ENCODE results near the gene VDR. TPM values are rescaled to one million over a fixed set of nuclear protein-coding genes. Genes with fewer than 3 reads are reported as not detected.
"Not testable (repeated sequence)": the region's sequence is repeated elsewhere in the genome, so short reads cannot be mapped to it uniquely, and the experiment has no call there.

VDR gene
- total RNA-seq, 2 donors from 2014 or later: 12.0 to 23.0 TPM

DNA sequence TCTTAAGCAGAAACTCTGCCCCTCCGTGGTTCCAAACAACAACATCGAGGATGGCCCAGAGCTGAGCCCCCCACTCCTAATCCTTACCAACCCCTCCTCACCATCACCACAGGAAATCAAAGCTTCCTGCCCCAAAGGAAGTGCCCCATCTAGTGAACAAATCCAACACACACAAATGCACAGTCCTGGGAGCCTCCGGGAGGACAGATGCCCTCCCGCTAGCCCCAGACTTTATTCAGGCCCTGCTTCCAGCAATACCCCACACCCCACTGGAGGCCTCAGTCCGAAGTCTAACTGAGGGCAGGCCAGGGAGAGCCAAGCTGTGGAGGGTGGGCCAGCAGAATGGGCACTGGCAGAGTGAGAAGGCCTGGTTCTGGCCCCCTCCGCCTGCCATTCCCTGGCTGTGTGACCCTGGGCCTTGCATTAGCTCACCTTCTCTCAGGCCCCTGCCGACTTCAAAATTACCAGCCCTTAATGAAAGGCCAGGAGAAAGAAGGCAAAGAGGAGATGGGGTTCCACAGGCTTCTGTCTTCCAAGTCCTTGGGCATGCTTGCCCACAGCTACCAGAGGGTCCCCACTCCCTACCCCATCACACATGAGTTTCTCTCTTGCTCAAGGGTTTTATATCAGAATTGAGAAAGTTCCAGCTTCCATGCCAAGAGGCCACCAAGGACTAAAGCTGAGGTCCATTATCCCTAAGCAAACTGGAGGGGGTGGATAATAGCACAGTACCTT, 87.4 kb downstream of the VDR start:
- peaks cover 5% of the 10 kb centered on the region for H3K36me3 Mint-ChIP-seq
- H3K4me3 Mint-ChIP-seq: peak overlapping the region; percentile 90
- H3K4me1 Mint-ChIP-seq (ENCODE audit: low read depth in 2 of 2): peaks cover 67 to 73% of the 10 kb centered on the region in 2 donors
- H3K9me3 Mint-ChIP-seq: peaks cover 4% of the 10 kb centered on the region
- peak overlapping the region; percentile 94 to 100 for H3K27ac Mint-ChIP-seq
- H3K27me3 Mint-ChIP-seq: no peaks in the 10 kb centered on the region
- DNase-seq (ENCODE audit: low spot score): no peak
- no peak for ATAC-seq

GRCh38 chr12:47816403-47817271, 88.2 kb downstream of the VDR start:
- Mint-ChIP-seq H3K9me3 (peaks cover 4% of the 10 kb centered on the region), H3K27ac (peak overlapping the region; percentile 94 to 100), H3K36me3 (peaks cover 5% of the 10 kb centered on the region), H3K4me1 (ENCODE audit: low read depth in 2 of 2) (peaks cover 69 to 70% of the 10 kb centered on the region in 2 donors), H3K4me3 (peak overlapping the region; percentile 90), H3K27me3 (no peaks in the 10 kb centered on the region)
- no peak for DNase-seq (ENCODE audit: low spot score)
- no peak for ATAC-seq

- Mint-ChIP-seq H3K4me3 (peak overlapping the region; percentile 90), H3K4me1 (ENCODE audit: low read depth in 2 of 2) (peaks cover 70 to 72% of the 10 kb centered on the region in 2 donors), H3K27ac (peak overlapping the region; percentile 94 to 100)
- not testable (repeated sequence) for H3K36me3 Mint-ChIP-seq; DNase-seq (ENCODE audit: low spot score); H3K27me3 Mint-ChIP-seq; ATAC-seq; H3K9me3 Mint-ChIP-seq
Measured at GRCh38 chr12:47815447-47815846, 89.3 kb downstream of the VDR start.

- ATAC-seq (peak; percentile 3 to 33), DNase-seq (ENCODE audit: low spot score) (no peak)
- peak overlapping the region; percentile 90 for H3K4me3 Mint-ChIP-seq
- peaks cover 5% of the 10 kb centered on the region for H3K36me3 Mint-ChIP-seq
- peaks cover 69 to 73% of the 10 kb centered on the region in 2 donors for H3K4me1 Mint-ChIP-seq (ENCODE audit: low read depth in 2 of 2)
- H3K27me3 Mint-ChIP-seq: no peaks in the 10 kb centered on the region
- H3K27ac Mint-ChIP-seq: peak overlapping the region; percentile 94 to 100
- H3K9me3 Mint-ChIP-seq: peaks cover 4% of the 10 kb centered on the region
Measured at GRCh38 chr12:47814539-47815170, 90.1 kb downstream of the VDR start.

DNA sequence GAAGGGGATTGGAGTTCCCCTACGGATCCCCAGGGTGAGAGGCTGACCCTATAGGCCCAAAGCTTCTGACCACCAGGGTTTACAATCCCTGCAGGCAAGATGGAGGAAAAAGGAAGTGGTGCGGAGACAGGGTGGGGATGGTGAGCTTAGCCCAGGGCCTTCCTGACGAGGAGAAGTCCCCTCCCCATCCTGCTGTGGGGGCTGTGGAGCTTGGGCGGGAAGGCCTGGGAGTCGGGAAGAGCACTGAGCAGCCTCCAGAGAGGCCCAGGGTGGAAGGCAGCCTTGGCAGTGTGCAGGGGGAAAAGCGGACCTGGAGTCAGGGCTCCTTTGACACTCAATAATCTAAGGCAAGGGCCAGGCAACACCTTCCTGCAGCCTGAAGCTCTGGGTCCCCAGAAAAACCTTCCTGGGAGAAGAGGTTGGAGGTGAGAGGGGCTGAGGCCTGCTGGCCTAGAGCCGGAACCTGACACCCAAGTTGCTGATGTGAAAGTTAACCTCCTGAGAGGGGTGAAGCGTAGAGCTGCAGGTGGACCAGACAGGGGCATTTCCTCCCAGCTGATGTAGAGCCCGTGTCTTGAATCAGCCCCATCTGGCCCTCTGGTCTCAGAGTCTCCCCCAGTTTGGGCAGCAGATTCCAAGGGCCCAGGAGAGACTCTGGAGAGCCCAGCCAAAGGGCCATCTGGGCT, 91.1 kb downstream of the VDR start:
- Mint-ChIP-seq H3K4me3 (peak overlapping the region; percentile 90), H3K9me3 (peaks cover 4% of the 10 kb centered on the region), H3K27me3 (no peaks in the 10 kb centered on the region), H3K27ac (peak overlapping the region; percentile 94 to 100), H3K4me1 (ENCODE audit: low read depth in 2 of 2) (peaks cover 75 to 78% of the 10 kb centered on the region in 2 donors), H3K36me3 (peaks cover 5% of the 10 kb centered on the region)
- DNase-seq (ENCODE audit: low spot score) (no peak), ATAC-seq (peak in 1 of 2 donors; percentile 3)

- Mint-ChIP-seq H3K9me3 (peaks cover 4% of the 10 kb centered on the region), H3K27ac (peak overlapping the region; percentile 94 to 100), H3K4me3 (peak overlapping the region; percentile 90), H3K36me3 (peaks cover 5% of the 10 kb centered on the region), H3K4me1 (ENCODE audit: low read depth in 2 of 2) (peaks cover 74 to 78% of the 10 kb centered on the region in 2 donors), H3K27me3 (no peaks in the 10 kb centered on the region)
- peak; percentile 95 for DNase-seq (ENCODE audit: low spot score)
- ATAC-seq: peak; percentile 83 to 89
Measured at GRCh38 chr12:47812797-47813510, 91.8 kb downstream of the VDR start.

GRCh38 chr12:47811581-47812484, 93.0 kb downstream of the VDR start:
- Mint-ChIP-seq H3K36me3 (peaks cover 5% of the 10 kb centered on the region), H3K4me1 (ENCODE audit: low read depth in 2 of 2) (peaks cover 74 to 78% of the 10 kb centered on the region in 2 donors), H3K27me3 (no peaks in the 10 kb centered on the region), H3K4me3 (peak overlapping the region; percentile 90), H3K9me3 (peaks cover 4% of the 10 kb centered on the region), H3K27ac (peak overlapping the region; percentile 94 to 100)
- no peak for ATAC-seq
- DNase-seq (ENCODE audit: low spot score): no peak

- no peaks in the 10 kb centered on the region for H3K27me3 Mint-ChIP-seq
- no peak for DNase-seq (ENCODE audit: low spot score)
- H3K9me3 Mint-ChIP-seq: peaks cover 4% of the 10 kb centered on the region
- peak overlapping the region; percentile 89 for H3K4me3 Mint-ChIP-seq
- peaks cover 80 to 81% of the 10 kb centered on the region in 2 donors for H3K4me1 Mint-ChIP-seq (ENCODE audit: low read depth in 2 of 2)
- ATAC-seq: no peak
- peaks cover 5% of the 10 kb centered on the region for H3K36me3 Mint-ChIP-seq
- peak overlapping the region; percentile 94 to 100 for H3K27ac Mint-ChIP-seq
Measured at GRCh38 chr12:47811072-47811396, 93.8 kb downstream of the VDR start.

DNA sequence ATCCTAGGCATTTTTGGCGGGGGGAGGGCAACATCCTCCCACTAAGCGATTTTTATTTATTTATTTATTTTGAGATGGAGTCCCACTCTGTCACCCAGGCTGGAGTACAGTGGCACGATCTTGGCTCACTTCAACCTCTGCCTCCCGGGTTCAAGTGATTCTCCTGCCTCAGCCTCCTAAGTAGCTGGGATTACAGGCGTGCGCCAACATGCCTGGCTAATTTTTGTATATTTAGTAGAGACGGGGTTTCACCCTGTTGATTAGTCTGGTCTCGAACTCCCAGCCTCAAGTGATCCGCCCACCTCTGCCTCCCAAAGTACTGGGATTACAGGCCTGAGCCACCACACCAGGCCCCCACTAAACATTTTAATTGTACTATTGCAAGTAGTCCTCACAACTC, 95.3 kb downstream of the VDR start:
- ATAC-seq; H3K9me3 Mint-ChIP-seq; H3K36me3 Mint-ChIP-seq; DNase-seq (ENCODE audit: low spot score); H3K27me3 Mint-ChIP-seq: not testable (repeated sequence)
- H3K4me1 Mint-ChIP-seq (ENCODE audit: low read depth in 2 of 2): peaks cover 86% of the 10 kb centered on the region in 2 donors
- H3K27ac Mint-ChIP-seq: peak overlapping the region; percentile 94 to 100
- H3K4me3 Mint-ChIP-seq: peak overlapping the region; percentile 89

- no peaks in the 10 kb centered on the region for H3K27me3 Mint-ChIP-seq
- H3K27ac Mint-ChIP-seq: peak overlapping the region; percentile 94 to 100
- ATAC-seq (peak; percentile 48 to 60), DNase-seq (ENCODE audit: low spot score) (peak; percentile 83)
- H3K4me1 Mint-ChIP-seq (ENCODE audit: low read depth in 2 of 2): peaks cover 85 to 86% of the 10 kb centered on the region in 2 donors
- H3K36me3 Mint-ChIP-seq: no peaks in the 10 kb centered on the region
- peak overlapping the region; percentile 89 for H3K4me3 Mint-ChIP-seq
- no peaks in the 10 kb centered on the region for H3K9me3 Mint-ChIP-seq
Measured at GRCh38 chr12:47808574-47809365, 96.0 kb downstream of the VDR start.

- ATAC-seq (peak; percentile 74 to 78), DNase-seq (ENCODE audit: low spot score) (peak; percentile 95)
- peak overlapping the region; percentile 89 for H3K4me3 Mint-ChIP-seq
- H3K27me3 Mint-ChIP-seq: no peaks in the 10 kb centered on the region
- H3K27ac Mint-ChIP-seq: peak overlapping the region; percentile 94 to 100
- H3K9me3 Mint-ChIP-seq: no peaks in the 10 kb centered on the region
- H3K4me1 Mint-ChIP-seq (ENCODE audit: low read depth in 2 of 2): peaks cover 85 to 86% of the 10 kb centered on the region in 2 donors
- H3K36me3 Mint-ChIP-seq: no peaks in the 10 kb centered on the region
Measured at GRCh38 chr12:47808050-47808449, 96.7 kb downstream of the VDR start.
